ENCODE results near the gene STN1. TPM values are rescaled to one million over a fixed set of nuclear protein-coding genes. Genes with fewer than 3 reads are reported as not detected.
A peak's percentile ranks its signal among the peaks of the same experiment; 100 is the strongest.

STN1 gene
- total RNA-seq, 4 donors from 2014 or later = 9.5 to 37.1 (median 18.5) TPM

DNA sequence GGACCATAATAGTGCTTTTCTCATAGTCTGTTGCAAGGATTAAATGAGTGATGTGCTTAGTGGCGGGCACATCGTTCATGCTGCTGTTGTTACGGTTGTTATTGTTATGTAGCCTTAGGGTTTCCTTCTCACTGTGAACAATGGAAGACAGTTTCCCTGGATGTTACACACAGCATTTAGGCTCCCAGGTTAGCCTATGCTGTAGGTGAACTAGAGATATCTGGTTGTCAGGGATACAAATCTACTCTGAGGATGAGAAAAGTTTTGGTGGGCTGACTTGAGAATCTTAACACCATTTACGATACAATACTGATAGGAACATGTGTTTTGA lies 77.3 kb downstream of the STN1 start:
- no peak overlapping the region for H3K4me3 ChIP-seq

DNA sequence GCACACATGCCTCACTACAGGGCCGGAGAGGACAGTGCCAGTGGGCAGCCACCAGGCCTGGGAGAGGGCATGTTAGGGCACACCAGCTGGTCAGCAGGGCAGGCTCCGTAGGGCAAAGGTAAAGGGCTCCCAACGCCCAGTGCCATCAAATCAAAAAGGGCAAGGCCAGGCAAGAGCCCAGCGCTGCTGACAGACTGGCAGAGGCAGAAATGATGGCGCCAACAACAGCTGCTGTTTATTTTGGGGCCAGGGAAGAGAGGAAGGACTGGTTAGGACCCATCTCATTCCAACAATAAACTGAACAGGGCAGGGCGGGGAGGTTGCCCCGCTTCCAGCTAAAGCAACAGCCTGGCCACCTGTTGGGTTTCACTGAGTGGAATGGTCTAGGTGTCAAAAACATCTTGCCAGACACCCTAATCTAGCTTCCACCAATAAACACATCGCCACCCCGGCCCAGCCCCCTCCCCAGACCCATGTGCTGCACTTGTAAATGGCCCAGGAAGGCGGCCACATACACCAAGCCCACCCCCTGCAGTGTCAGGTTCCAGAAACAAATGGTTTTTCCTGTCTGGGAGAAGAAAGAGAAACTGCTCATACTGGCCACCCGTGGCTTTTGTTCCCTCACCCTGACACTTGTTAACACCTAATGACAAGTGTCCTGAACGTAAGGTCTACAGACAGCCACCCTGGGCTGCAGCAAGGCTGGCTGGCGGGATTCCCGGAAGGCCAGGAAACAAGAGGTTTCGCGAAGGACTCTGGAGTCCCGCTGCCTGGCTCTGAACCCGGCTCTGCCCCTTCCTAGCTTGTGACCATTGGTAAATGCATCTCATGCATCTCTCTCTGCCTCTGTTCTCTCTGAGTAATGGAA lies 77.9 kb downstream of the STN1 start:
- no peaks in the 10 kb centered on the region for H3K27me3 ChIP-seq
- H3K27ac ChIP-seq = peak overlapping the region in 2 of 4 donors; percentile 28 to 67
- H3K4me3 ChIP-seq = no peak overlapping the region
- H3K4me1 ChIP-seq = peaks cover 0 to 79% (median 6%) of the 10 kb centered on the region in 4 donors
- no peak for DNase-seq
- no peaks in the 10 kb centered on the region for H3K36me3 ChIP-seq
- TF ChIP-seq, protein P1, sequence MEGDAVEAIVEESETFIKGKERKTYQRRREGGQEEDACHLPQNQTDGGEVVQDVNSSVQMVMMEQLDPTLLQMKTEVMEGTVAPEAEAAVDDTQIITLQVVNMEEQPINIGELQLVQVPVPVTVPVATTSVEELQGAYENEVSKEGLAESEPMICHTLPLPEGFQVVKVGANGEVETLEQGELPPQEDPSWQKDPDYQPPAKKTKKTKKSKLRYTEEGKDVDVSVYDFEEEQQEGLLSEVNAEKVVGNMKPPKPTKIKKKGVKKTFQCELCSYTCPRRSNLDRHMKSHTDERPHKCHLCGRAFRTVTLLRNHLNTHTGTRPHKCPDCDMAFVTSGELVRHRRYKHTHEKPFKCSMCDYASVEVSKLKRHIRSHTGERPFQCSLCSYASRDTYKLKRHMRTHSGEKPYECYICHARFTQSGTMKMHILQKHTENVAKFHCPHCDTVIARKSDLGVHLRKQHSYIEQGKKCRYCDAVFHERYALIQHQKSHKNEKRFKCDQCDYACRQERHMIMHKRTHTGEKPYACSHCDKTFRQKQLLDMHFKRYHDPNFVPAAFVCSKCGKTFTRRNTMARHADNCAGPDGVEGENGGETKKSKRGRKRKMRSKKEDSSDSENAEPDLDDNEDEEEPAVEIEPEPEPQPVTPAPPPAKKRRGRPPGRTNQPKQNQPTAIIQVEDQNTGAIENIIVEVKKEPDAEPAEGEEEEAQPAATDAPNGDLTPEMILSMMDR (IDR thresholded peaks at IDR 0.05) = no peak
- TF ChIP-seq POLR2A (IDR thresholded peaks at IDR 0.05) = no peak
- no peaks in the 10 kb centered on the region for H3K9me3 ChIP-seq

More for the DNA sequence above, 77.3 kb downstream of the STN1 start:
- peak overlapping the region in 2 of 4 donors; percentile 28 to 67 for H3K27ac ChIP-seq
- TF ChIP-seq, protein P1 (IDR thresholded peaks at IDR 0.05) = no peak
- TF ChIP-seq POLR2A (IDR thresholded peaks at IDR 0.05) = no peak
- no peaks in the 10 kb centered on the region for H3K9me3 ChIP-seq
- no peaks in the 10 kb centered on the region for H3K27me3 ChIP-seq
- peaks cover 2 to 77% (median 6%) of the 10 kb centered on the region in 4 donors for H3K4me1 ChIP-seq
- DNase-seq = no peak
- H3K36me3 ChIP-seq = no peaks in the 10 kb centered on the region

DNA sequence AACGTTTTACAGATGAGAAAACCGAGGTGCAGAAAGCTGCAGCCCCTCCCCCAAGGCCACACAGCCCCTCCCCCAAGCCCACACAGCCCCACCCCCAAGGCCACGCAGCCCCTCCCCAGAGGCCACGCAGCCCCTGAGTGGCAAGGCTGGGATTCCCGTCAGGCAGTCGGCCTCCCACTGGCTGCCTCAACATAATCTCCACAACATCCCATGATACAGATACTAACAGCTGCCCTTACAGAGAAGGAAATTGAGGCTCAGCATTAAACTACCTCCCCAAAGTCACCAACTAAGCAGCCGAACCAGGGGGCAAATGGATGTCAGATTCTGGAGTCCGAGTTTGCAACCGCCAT lies 78.5 kb downstream of the STN1 start:
- Histone ChIP-seq H3K27ac (peak overlapping the region in 1 of 4 donors; percentile 43), H3K27me3 (no peaks in the 10 kb centered on the region), H3K4me1 (peaks cover 0 to 83% (median 7%) of the 10 kb centered on the region in 4 donors), H3K4me3 (no peak overlapping the region), H3K36me3 (no peaks in the 10 kb centered on the region), H3K9me3 (no peaks in the 10 kb centered on the region)
- no peak for DNase-seq
- TF ChIP-seq POLR2A (IDR thresholded peaks at IDR 0.05) = no peak
- TF ChIP-seq, protein P1 (IDR thresholded peaks at IDR 0.05) = no peak

DNA sequence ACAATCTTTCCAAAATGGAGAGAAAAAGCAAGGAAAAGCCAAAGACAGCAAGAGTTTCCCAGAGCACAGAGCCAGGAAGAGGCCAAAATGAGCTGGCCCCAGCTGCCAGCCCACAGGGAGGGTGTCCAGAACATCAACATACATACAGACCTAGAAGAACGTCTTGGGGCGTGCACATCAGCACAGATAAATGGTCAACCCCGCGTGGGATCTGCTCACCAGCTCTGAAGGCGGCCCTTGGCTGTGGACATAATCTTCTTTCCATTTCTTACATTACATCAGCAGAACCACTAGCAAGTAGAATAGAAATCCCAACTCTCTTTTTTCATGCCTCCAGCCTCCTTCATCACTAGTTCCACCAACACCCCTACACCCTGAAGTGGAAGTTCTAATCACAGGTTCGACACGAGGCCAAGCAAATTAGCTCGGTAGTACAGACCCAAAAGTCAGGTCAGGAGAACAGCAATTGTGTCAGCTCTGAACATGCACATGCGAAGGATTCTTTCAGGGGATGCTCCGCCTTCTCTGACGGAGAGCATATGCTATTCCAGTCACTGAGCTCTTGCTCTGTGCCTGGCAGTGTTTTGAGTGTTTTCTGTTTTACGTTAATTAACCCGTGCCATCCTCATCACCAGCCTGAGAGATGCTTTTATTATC lies 79.0 kb downstream of the STN1 start:
- Histone ChIP-seq H3K4me3 (no peak overlapping the region), H3K36me3 (no peaks in the 10 kb centered on the region), H3K27ac (peak overlapping the region in 1 of 4 donors; percentile 43), H3K9me3 (no peaks in the 10 kb centered on the region), H3K27me3 (no peaks in the 10 kb centered on the region), H3K4me1 (peaks cover 0 to 83% (median 8%) of the 10 kb centered on the region in 4 donors)
- no peak for DNase-seq
- TF ChIP-seq, protein P1 (IDR thresholded peaks at IDR 0.05) = no peak
- no peak for TF ChIP-seq POLR2A (IDR thresholded peaks at IDR 0.05)

DNA sequence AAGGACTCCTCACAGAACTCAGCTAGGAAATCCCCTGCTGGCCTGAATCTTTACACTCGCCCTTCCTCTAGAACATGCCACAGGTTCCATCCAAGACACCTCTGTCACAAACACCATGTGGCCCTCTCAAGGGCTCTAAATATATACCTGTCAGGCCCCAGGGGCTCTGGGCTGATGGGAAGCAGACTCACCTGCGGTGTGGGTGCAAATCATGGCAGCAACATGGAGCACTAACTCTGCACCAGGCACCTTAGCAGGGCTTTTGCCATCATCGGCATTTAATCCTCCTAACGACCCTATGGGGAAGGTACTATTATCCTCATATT lies 80.0 kb downstream of the STN1 start:
- TF ChIP-seq, protein P1 (IDR thresholded peaks at IDR 0.05) = no peak
- no peak for TF ChIP-seq POLR2A (IDR thresholded peaks at IDR 0.05)
- H3K36me3 ChIP-seq = no peaks in the 10 kb centered on the region
- H3K9me3 ChIP-seq = no peaks in the 10 kb centered on the region
- H3K27ac ChIP-seq = peak overlapping the region in 2 of 4 donors; percentile 19 to 64
- peaks cover 0 to 79% (median 7%) of the 10 kb centered on the region in 4 donors for H3K4me1 ChIP-seq
- no peak for DNase-seq
- H3K4me3 ChIP-seq = no peak overlapping the region
- no peaks in the 10 kb centered on the region for H3K27me3 ChIP-seq

Measured in Peyer's patch (tissue), 4 donors.